H9 (cell line): ENCODE data around the gene GNAI2. TPM values are rescaled to one million over a fixed set of nuclear protein-coding genes. Genes with fewer than 3 reads are reported as not detected.

Experiments used
- DNase-seq: peaks from one replicate; pipeline ENCODE4 v3.0.0-alpha.2; 2017
- H2AFZ ChIP-seq: one replicate; pipeline ENCODE4 v1.6.1; 2013; ENCODE audit warnings: mild to moderate bottlenecking, low read length, control low read depth, moderate library complexity
- H2AK5ac ChIP-seq: 2 replicates; pipeline ENCODE4 v1.6.1; 2013; ENCODE audit warnings: low read length, control low read depth, mixed read lengths; ENCODE audit not compliant: insufficient read length
- H2BK120ac ChIP-seq: one replicate; pipeline ENCODE4 v1.6.1; 2013; ENCODE audit warnings: low read depth, mild to moderate bottlenecking, low read length, control low read depth, inconsistent platforms; ENCODE audit not compliant: poor library complexity, severe bottlenecking
- H2BK12ac ChIP-seq: 2 replicates; pipeline ENCODE4 v1.6.1; 2013; ENCODE audit warnings: low read length, control low read depth, mixed read lengths, low read depth; ENCODE audit not compliant: insufficient read length
- H2BK15ac ChIP-seq: 2 replicates; pipeline ENCODE4 v1.6.1; 2013; ENCODE audit warnings: low read depth, low read length, control low read depth
- H2BK20ac ChIP-seq: one replicate; pipeline ENCODE4 v1.6.1; 2013; ENCODE audit warnings: low read depth, mild to moderate bottlenecking, low read length, control low read depth, inconsistent platforms; ENCODE audit not compliant: poor library complexity, severe bottlenecking
- H2BK5ac ChIP-seq: 2 replicates; pipeline ENCODE4 v1.6.1; 2013; ENCODE audit warnings: low read length, control low read depth, mixed read lengths; ENCODE audit not compliant: insufficient read length
- H3K14ac ChIP-seq: 2 replicates; pipeline ENCODE4 v1.6.1; 2013; ENCODE audit warnings: low read length, control low read depth; ENCODE audit not compliant: insufficient read depth
- H3K18ac ChIP-seq: 2 replicates; pipeline ENCODE4 v1.6.1; 2013; ENCODE audit warnings: low read depth, mild to moderate bottlenecking, mixed read lengths, low read length, control low read depth; ENCODE audit not compliant: insufficient read length
- H3K23ac ChIP-seq: 2 replicates; pipeline ENCODE4 v1.6.1; 2013; ENCODE audit warnings: low read length, control low read depth, mixed read lengths, low read depth; ENCODE audit not compliant: insufficient read length
- H3K23me2 ChIP-seq: 2 replicates; pipeline ENCODE4 v1.6.1; 2013; ENCODE audit warnings: low read depth, mild to moderate bottlenecking, mixed read lengths, low read length, control low read depth; ENCODE audit not compliant: insufficient read length, poor library complexity, severe bottlenecking
- H3K27ac ChIP-seq: 2 replicates; pipeline ENCODE4 v1.5.1; 2013; ENCODE audit warnings: low read length, control low read depth, mixed read lengths, low read depth; ENCODE audit not compliant: insufficient read length
- H3K27me3 ChIP-seq: 2 replicates; pipeline ENCODE4 v1.6.1; 2013; ENCODE audit warnings: low read length, control low read depth, inconsistent platforms; ENCODE audit not compliant: insufficient read depth
- H3K4ac ChIP-seq: 2 replicates; pipeline ENCODE4 v1.6.1; 2013; ENCODE audit warnings: low read depth, mild to moderate bottlenecking, control low read depth, inconsistent platforms, low read length, moderate library complexity
- H3K4me1 ChIP-seq: 2 replicates; pipeline ENCODE4 v1.6.1; 2013; ENCODE audit warnings: low read length, control low read depth, inconsistent platforms; ENCODE audit not compliant: insufficient read depth
- H3K4me2 ChIP-seq: 2 replicates; pipeline ENCODE4 v1.6.1; 2013; ENCODE audit warnings: low read length, control low read depth, mixed read lengths; ENCODE audit not compliant: insufficient read length, insufficient read depth
- H3K56ac ChIP-seq: 2 replicates; pipeline ENCODE4 v1.6.1; 2013; ENCODE audit warnings: low read depth, mild to moderate bottlenecking, mixed read lengths, low read length, control low read depth; ENCODE audit not compliant: insufficient read length
- H3K79me1 ChIP-seq: 2 replicates; pipeline ENCODE4 v1.6.1; 2013; ENCODE audit warnings: low read depth, mild to moderate bottlenecking, moderate library complexity, low read length, control low read depth, inconsistent platforms; ENCODE audit not compliant: insufficient read depth, poor library complexity, severe bottlenecking
- H3K79me2 ChIP-seq: 2 replicates; pipeline ENCODE4 v1.6.1; 2013; ENCODE audit warnings: low read length, control low read depth, inconsistent platforms; ENCODE audit not compliant: insufficient read depth
- H3K9ac ChIP-seq: 2 replicates; pipeline ENCODE4 v1.6.1; 2013; ENCODE audit warnings: low read length, control low read depth, mixed read lengths; ENCODE audit not compliant: insufficient read length; ENCODE audit errors: extremely low read depth
- H3K9me3 ChIP-seq: one replicate; pipeline ENCODE4 v1.6.1; 2013; ENCODE audit warnings: low read depth, low read length, inconsistent platforms; ENCODE audit not compliant: control insufficient read depth
- H3T11ph ChIP-seq: one replicate; pipeline ENCODE4 v1.6.1; 2013; ENCODE audit warnings: mild to moderate bottlenecking, low read length, control low read depth, inconsistent platforms
- H4K20me1 ChIP-seq: one replicate; pipeline ENCODE4 v1.6.1; 2013; ENCODE audit not compliant: control insufficient read depth, insufficient read length, insufficient read depth
- H4K5ac ChIP-seq: 2 replicates; pipeline ENCODE4 v1.6.1; 2013; ENCODE audit warnings: low read depth, mild to moderate bottlenecking, mixed read lengths, low read length, control low read depth; ENCODE audit not compliant: insufficient read length
- H4K8ac ChIP-seq: replicated peaks from 2 replicates; pipeline ENCODE4 v1.6.1; 2013; ENCODE audit warnings: low read length, control low read depth, mixed read lengths, low read depth; ENCODE audit not compliant: insufficient read length
- H4K91ac ChIP-seq: 2 replicates; pipeline ENCODE4 v1.6.1; 2013; ENCODE audit warnings: low read depth, mild to moderate bottlenecking, moderate library complexity, mixed read lengths, low read length, control low read depth; ENCODE audit not compliant: insufficient read length
- H3K27ac Mint-ChIP-seq, 3 experiments: 2 replicates in 2 of 3; 3 replicates in 1 of 3; pipeline ENCODE4 v1.8.0; 2020 to 2021; ENCODE audit warnings: mixed read lengths in 3 of 3, mild to moderate bottlenecking in 1 of 3, moderate library complexity in 1 of 3
- H3K27me3 Mint-ChIP-seq: 2 replicates; pipeline ENCODE4 v1.8.0; 2021; ENCODE audit warnings: low read depth, mild to moderate bottlenecking, moderate library complexity, mixed read lengths
- H3K36me3 Mint-ChIP-seq, 3 experiments: 2 replicates in 2 of 3; 3 replicates in 1 of 3; pipeline ENCODE4 v1.8.0; 2020 to 2021; ENCODE audit warnings: low read depth in 3 of 3, mixed read lengths in 3 of 3; ENCODE audit not compliant: insufficient read depth in 1 of 3
- H3K4me1 Mint-ChIP-seq, 2 experiments: 2 replicates each; pipeline ENCODE4 v1.8.0; 2020; ENCODE audit warnings: mixed read lengths in 2 of 2
- H3K4me3 Mint-ChIP-seq, 2 experiments: 2 replicates in 1 of 2; 3 replicates in 1 of 2; pipeline ENCODE4 v1.8.0; 2020 to 2021; ENCODE audit warnings: mild to moderate bottlenecking in 2 of 2, mixed read lengths in 2 of 2, moderate library complexity in 1 of 2
- H3K9me3 Mint-ChIP-seq, 2 experiments: 2 replicates in 1 of 2; 3 replicates in 1 of 2; pipeline ENCODE4 v1.8.0; 2020; ENCODE audit warnings: mild to moderate bottlenecking in 2 of 2, mixed read lengths in 2 of 2, moderate library complexity in 1 of 2
- WGBS: extraction: QIAGEN DNeasy Blood & Tissue Kit; methylation state at CpG from one replicate; pipeline ENCODE4 v1.1.7; 2013; ENCODE audit warnings: missing lambda C conversion rate, low lambda C conversion rate, mixed read lengths; ENCODE audit not compliant: insufficient read length; ENCODE audit errors: extremely low coverage; 5-methylcytosine and 5-hydroxymethylcytosine counted together
- total RNA-seq: library from RNA; stranded (reverse); gene quantifications from 2 replicates; pipeline ENCODE4 v1.2.1, GENCODE V29; 2021
- TF ChIP-seq, protein P1 (sequence below): fragments of 200-600 bp; sonication (generic); conservative IDR thresholded peaks from 3 replicates; pipeline ENCODE4 v1.8.0; 2021; ENCODE audit warnings: antibody characterized with exemption, mild to moderate bottlenecking

Gene GNAI2
- total RNA-seq, 1 experiment from 2014 or later = 218 TPM

DNA sequence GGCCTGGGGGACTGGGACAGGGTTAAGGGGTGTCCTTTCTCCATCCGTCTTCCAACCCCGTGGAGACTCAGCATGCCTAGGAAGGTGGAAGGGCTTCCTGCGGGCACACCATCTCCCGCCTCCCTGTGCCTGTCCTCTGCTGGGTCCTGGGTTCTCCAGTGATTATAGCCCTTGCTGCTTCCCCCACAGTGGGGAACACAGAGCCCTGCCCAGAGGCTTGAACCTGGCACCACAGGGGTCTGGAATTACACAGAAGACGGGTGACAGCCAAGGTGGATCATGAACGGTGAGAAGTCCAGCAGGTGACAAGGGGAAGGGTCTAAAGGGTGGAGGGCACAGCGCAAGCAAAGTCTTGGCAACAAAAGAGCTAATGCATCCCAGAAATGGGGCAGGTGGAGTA lies 26.8 kb downstream of the GNAI2 start:
- peaks cover 40 to 69% of the 10 kb centered on the region in 2 experiments for H3K4me1 Mint-ChIP-seq
- H3K23ac ChIP-seq = no peak overlapping the region
- H4K91ac ChIP-seq = no peak overlapping the region
- no peak overlapping the region for H2AK5ac ChIP-seq
- H3K27me3 ChIP-seq = no peaks in the 10 kb centered on the region
- no peak overlapping the region for H3K27ac ChIP-seq
- no peaks in the 10 kb centered on the region for H3K9me3 Mint-ChIP-seq
- H2BK5ac ChIP-seq = no peak overlapping the region
- H3K23me2 ChIP-seq = no peaks in the 10 kb centered on the region
- no peak for DNase-seq
- H2BK120ac ChIP-seq = no peak overlapping the region
- H2BK12ac ChIP-seq = no peak overlapping the region
- H3K56ac ChIP-seq = no peak overlapping the region
- peak overlapping the region in 2 of 3 experiments; percentile 26 to 73; a peak in 2 of 7 replicates for H3K27ac Mint-ChIP-seq
- H2BK20ac ChIP-seq = no peak overlapping the region
- H3K36me3 Mint-ChIP-seq = peaks cover 2 to 13% (median 12%) of the 10 kb centered on the region in 3 experiments; a peak in 5 of 7 replicates
- no peak overlapping the region for H3T11ph ChIP-seq
- H3K4me2 ChIP-seq = no peak overlapping the region
- H2BK15ac ChIP-seq = no peak overlapping the region
- H4K8ac ChIP-seq = no peak overlapping the region
- peaks cover 1% of the 10 kb centered on the region; the same call in 1 of the 2 replicates for H3K27me3 Mint-ChIP-seq
- H3K79me1 ChIP-seq = no peaks in the 10 kb centered on the region
- H3K14ac ChIP-seq = no peak overlapping the region
- WGBS = no CpG with 5 or more reads among the region's 7 CpGs
- no peak overlapping the region for H3K9ac ChIP-seq
- no peak overlapping the region for H3K18ac ChIP-seq
- no peaks in the 10 kb centered on the region for H3K79me2 ChIP-seq
- TF ChIP-seq, protein P1, sequence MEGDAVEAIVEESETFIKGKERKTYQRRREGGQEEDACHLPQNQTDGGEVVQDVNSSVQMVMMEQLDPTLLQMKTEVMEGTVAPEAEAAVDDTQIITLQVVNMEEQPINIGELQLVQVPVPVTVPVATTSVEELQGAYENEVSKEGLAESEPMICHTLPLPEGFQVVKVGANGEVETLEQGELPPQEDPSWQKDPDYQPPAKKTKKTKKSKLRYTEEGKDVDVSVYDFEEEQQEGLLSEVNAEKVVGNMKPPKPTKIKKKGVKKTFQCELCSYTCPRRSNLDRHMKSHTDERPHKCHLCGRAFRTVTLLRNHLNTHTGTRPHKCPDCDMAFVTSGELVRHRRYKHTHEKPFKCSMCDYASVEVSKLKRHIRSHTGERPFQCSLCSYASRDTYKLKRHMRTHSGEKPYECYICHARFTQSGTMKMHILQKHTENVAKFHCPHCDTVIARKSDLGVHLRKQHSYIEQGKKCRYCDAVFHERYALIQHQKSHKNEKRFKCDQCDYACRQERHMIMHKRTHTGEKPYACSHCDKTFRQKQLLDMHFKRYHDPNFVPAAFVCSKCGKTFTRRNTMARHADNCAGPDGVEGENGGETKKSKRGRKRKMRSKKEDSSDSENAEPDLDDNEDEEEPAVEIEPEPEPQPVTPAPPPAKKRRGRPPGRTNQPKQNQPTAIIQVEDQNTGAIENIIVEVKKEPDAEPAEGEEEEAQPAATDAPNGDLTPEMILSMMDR = no peak
- H2AFZ ChIP-seq = no peak overlapping the region
- H3K4ac ChIP-seq = no peak overlapping the region
- no peaks in the 10 kb centered on the region for H3K9me3 ChIP-seq
- H3K4me3 Mint-ChIP-seq = peak overlapping the region in 1 of 2 experiments; percentile 17; a peak in 1 of 5 replicates
- no peaks in the 10 kb centered on the region for H4K20me1 ChIP-seq
- H4K5ac ChIP-seq = no peak overlapping the region
- peaks cover 3% of the 10 kb centered on the region; the same call in 1 of the 2 replicates for H3K4me1 ChIP-seq
